IMR-90 (cell line): ENCODE results near the gene JCAD. TPM values are rescaled to one million over a fixed set of nuclear protein-coding genes. Genes with fewer than 3 reads are reported as not detected.

Experiments
- ATAC-seq: fragments of 200-7000 bp; cut with Tn5 transposase; 2 replicates; pipeline ENCODE4 v1.9.1; 2020; ENCODE audit warnings: low read depth, mild to moderate bottlenecking, moderate library complexity
- BruUV-seq: library from RNA; stranded (reverse); fragments of 400-500 nt; replicated peaks from 2 replicates; lab custom pipeline; 2021; lab: Mats Ljungman, UMichigan
- CTCF ChIA-PET: fragments of 300-600 bp; formaldehyde crosslinking; extraction: SDS; loops from one replicate; lab custom pipeline; 2021; ENCODE audit warnings: antibody characterized with exemption; lab: Yijun Ruan, JAX
- POLR2A ChIA-PET: fragments of 300-600 bp; sonication (Branson Sonifier 250); formaldehyde crosslinking; loops from one replicate; lab custom pipeline; 2022; ENCODE audit warnings: antibody characterized with exemption; ENCODE audit not compliant: unreplicated experiment; lab: Charles Lee
- DNase-seq: peaks from one replicate; pipeline ENCODE4 v3.0.0; 2013
- H2AFZ ChIP-seq: replicated peaks from 2 replicates; pipeline ENCODE3; 2013; ENCODE audit warnings: low read length, mild to moderate bottlenecking; ENCODE audit not compliant: poor library complexity
- H2AK5ac ChIP-seq: 2 replicates; pipeline ENCODE4 v1.6.1; 2013; ENCODE audit warnings: low read depth, low read length, inconsistent platforms
- H2AK9ac ChIP-seq: replicated peaks from 2 replicates; pipeline ENCODE3; 2013; ENCODE audit warnings: mild to moderate bottlenecking, low read depth, low read length, moderate library complexity; ENCODE audit not compliant: poor library complexity
- H2BK120ac ChIP-seq: 2 replicates; pipeline ENCODE4 v1.6.1; 2013; ENCODE audit warnings: low read depth, low read length, inconsistent platforms
- H2BK15ac ChIP-seq: 3 replicates; pipeline ENCODE4 v1.6.1; 2013; ENCODE audit warnings: low read depth, low read length, inconsistent platforms
- H2BK20ac ChIP-seq: 2 replicates; pipeline ENCODE4 v1.6.1; 2013; ENCODE audit warnings: low read depth, mild to moderate bottlenecking, inconsistent platforms, low read length, moderate library complexity
- H2BK5ac ChIP-seq: 2 replicates; pipeline ENCODE4 v1.6.1; 2013; ENCODE audit warnings: mild to moderate bottlenecking, low read depth, low read length, inconsistent platforms; ENCODE audit not compliant: poor library complexity, severe bottlenecking
- H3K14ac ChIP-seq: replicated peaks from 2 replicates; pipeline ENCODE4 v1.6.1; 2013; ENCODE audit warnings: low read depth, low read length, inconsistent platforms
- H3K18ac ChIP-seq: 2 replicates; pipeline ENCODE4 v1.6.1; 2013; ENCODE audit warnings: low read depth, low read length, control low read depth
- H3K23ac ChIP-seq: 2 replicates; pipeline ENCODE4 v1.6.1; 2013; ENCODE audit warnings: low read depth, low read length, inconsistent platforms
- H3K27ac ChIP-seq: 2 replicates; pipeline ENCODE4 v1.5.1; 2013; ENCODE audit warnings: mild to moderate bottlenecking, control low read depth, low read length; ENCODE audit not compliant: insufficient read depth
- H3K27me3 ChIP-seq: 2 replicates; pipeline ENCODE4 v1.6.1; 2013; ENCODE audit warnings: low read length; ENCODE audit not compliant: control insufficient read depth, insufficient read depth
- H3K36me3 ChIP-seq: 2 replicates; pipeline ENCODE4 v1.6.1; 2013; ENCODE audit warnings: low read length, mixed read lengths; ENCODE audit not compliant: control insufficient read depth, insufficient read depth
- H3K4ac ChIP-seq: 2 replicates; pipeline ENCODE4 v1.6.1; 2013; ENCODE audit warnings: low read depth, low read length, inconsistent platforms
- H3K4me1 ChIP-seq: 2 replicates; pipeline ENCODE4 v1.6.1; 2013; ENCODE audit warnings: low read length, mixed read lengths; ENCODE audit not compliant: control insufficient read depth, insufficient read depth
- H3K4me2 ChIP-seq: 2 replicates; pipeline ENCODE4 v1.6.1; 2013; ENCODE audit warnings: low read depth, mild to moderate bottlenecking, control low read depth, low read length, moderate library complexity
- H3K4me3 ChIP-seq: 2 replicates; pipeline ENCODE4 v1.5.1; 2013; ENCODE audit warnings: low read depth, mild to moderate bottlenecking, control low read depth, low read length, moderate library complexity; ENCODE audit not compliant: insufficient read depth
- H3K56ac ChIP-seq: 2 replicates; pipeline ENCODE4 v1.6.1; 2013; ENCODE audit warnings: low read length, inconsistent platforms; ENCODE audit not compliant: insufficient read depth; ENCODE audit errors: extremely low read depth
- H3K79me1 ChIP-seq, 2 experiments: 2 replicates each; pipeline ENCODE4 v1.6.1; 2013; ENCODE audit warnings: low read length in 2 of 2, inconsistent platforms in 1 of 2, low read depth in 1 of 2
- H3K9ac ChIP-seq: 2 replicates; pipeline ENCODE4 v1.6.1; 2013; ENCODE audit warnings: low read depth, low read length, control low read depth
- H3K9me1 ChIP-seq: 2 replicates; pipeline ENCODE4 v1.6.1; 2013; ENCODE audit warnings: low read length, inconsistent platforms; ENCODE audit not compliant: insufficient read depth
- H3K9me3 ChIP-seq: 2 replicates; pipeline ENCODE4 v1.6.1; 2013; ENCODE audit warnings: low read length; ENCODE audit not compliant: control insufficient read depth, insufficient read depth
- H4K20me1 ChIP-seq: 2 replicates; pipeline ENCODE4 v1.6.1; 2013; ENCODE audit warnings: low read length, inconsistent platforms; ENCODE audit not compliant: insufficient read depth
- H4K5ac ChIP-seq: 2 replicates; pipeline ENCODE4 v1.6.1; 2013; ENCODE audit warnings: mild to moderate bottlenecking, low read depth, low read length, control low read depth
- H4K8ac ChIP-seq, 2 experiments: 2 replicates each; pipeline ENCODE4 v1.6.1; 2013; ENCODE audit warnings: low read depth in 2 of 2, low read length in 2 of 2, control low read depth in 1 of 2, inconsistent platforms in 1 of 2
- H4K91ac ChIP-seq: 2 replicates; pipeline ENCODE4 v1.6.1; 2013; ENCODE audit warnings: low read depth, low read length, inconsistent platforms; ENCODE audit not compliant: insufficient read depth
- BHLHE40 ChIP-seq: fragments of 150-350 bp; IDR thresholded peaks from 2 replicates; pipeline ENCODE4 v1.6.1; 2016; ENCODE audit warnings: mild to moderate bottlenecking, low read depth, low read length
- CEBPB ChIP-seq: IDR thresholded peaks from 2 replicates; pipeline ENCODE4 v1.6.1; 2012; ENCODE audit warnings: low read depth, low read length, improper control_type of control experiment
- CHD1 ChIP-seq: IDR thresholded peaks from 2 replicates; pipeline ENCODE4 v1.6.1; 2012; ENCODE audit warnings: low read depth, low read length, improper control_type of control experiment
- CTCF ChIP-seq: conservative IDR thresholded peaks from 2 replicates; pipeline ENCODE4 v1.5.1; 2012; ENCODE audit warnings: mild to moderate bottlenecking, low read depth, low read length, improper control_type of control experiment
- FOS ChIP-seq: fragments of 150-350 bp; IDR thresholded peaks from 2 replicates; pipeline ENCODE4 v1.6.1; 2016; ENCODE audit warnings: low read depth, low read length
- MAFK ChIP-seq: IDR thresholded peaks from 2 replicates; pipeline ENCODE4 v1.6.1; 2012; ENCODE audit warnings: low read depth, low read length, improper control_type of control experiment
- MAZ ChIP-seq: IDR thresholded peaks from 2 replicates; pipeline ENCODE4 v1.6.1; 2012; ENCODE audit warnings: low read depth, mild to moderate bottlenecking, low read length, improper control_type of control experiment, moderate library complexity, borderline replicate concordance
- MXI1 ChIP-seq: IDR thresholded peaks from 2 replicates; pipeline ENCODE4 v1.6.1; 2012; ENCODE audit warnings: low read depth, mild to moderate bottlenecking, low read length, moderate library complexity, borderline replicate concordance
- NFE2L2 ChIP-seq: fragments of 150-350 bp; IDR thresholded peaks from 2 replicates; pipeline ENCODE4 v1.6.1; 2016; ENCODE audit warnings: low read depth, mild to moderate bottlenecking, low read length
- POLR2A ChIP-seq: IDR thresholded peaks from 2 replicates; pipeline ENCODE4 v1.6.1; 2012; ENCODE audit warnings: mild to moderate bottlenecking, low read depth, low read length
- RCOR1 ChIP-seq: IDR thresholded peaks from 2 replicates; pipeline ENCODE4 v1.6.1; 2012; ENCODE audit warnings: mild to moderate bottlenecking, low read length, improper control_type of control experiment; ENCODE audit not compliant: insufficient replicate concordance
- RFX5 ChIP-seq: IDR thresholded peaks from 2 replicates; pipeline ENCODE4 v1.8.0; 2012; ENCODE audit warnings: low read depth, mild to moderate bottlenecking, low read length, moderate library complexity
- SMC3 ChIP-seq: fragments of 150-350 bp; IDR thresholded peaks from 2 replicates; pipeline ENCODE4 v1.6.1; 2016; ENCODE audit warnings: low read depth, mild to moderate bottlenecking, antibody characterized with exemption, low read length, moderate library complexity
- WGBS, 2 experiments: methylation state at CpG; one replicate each; pipeline versions ENCODE4 v1.1.5 to v1.1.7; 2013; ENCODE audit warnings: missing lambda C conversion rate in 2 of 2; ENCODE audit not compliant: insufficient read length in 1 of 2; ENCODE audit errors: extremely low coverage in 2 of 2; 5-methylcytosine and 5-hydroxymethylcytosine counted together
- dilution Hi-C: fragments of 300-500 bp; cut with HindIII; formaldehyde crosslinking; loops from one replicate; pipeline ENCODE4 v1.14.3; 2018; ENCODE audit warnings: low sequenced_read_pairs; ENCODE audit not compliant: unreplicated experiment
- in situ Hi-C: fragments of 300-500 bp; cut with MboI; formaldehyde crosslinking; loops from 3 replicates; pipeline ENCODE4 v1.14.3; 2019; ENCODE audit warnings: low sequenced_read_pairs, inconsistent platforms, mixed read lengths
- intact Hi-C: fragments of 100-400 bp; cut with micrococcal nuclease; formaldehyde crosslinking; loops from 2 replicates; pipeline ENCODE4 v1.10.0; 2022
- polyA plus RNA-seq, 3 experiments: library from polyadenylated mRNA; depleted of rRNA; stranded (reverse); fragments of >200 nt; gene quantifications; 2 replicates each; pipeline ENCODE4 v1.2.3, GENCODE V29; 2012; ENCODE audit warnings: low replicate concordance in 1 of 3
- total RNA-seq: library from RNA; depleted of rRNA; stranded (reverse); fragments of >200 nt; gene quantifications from 2 replicates; pipeline ENCODE4 v1.2.3, GENCODE V29; 2012
- TF ChIP-seq, protein P1 (sequence below): fragments of 150-350 bp; IDR thresholded peaks from 2 replicates; pipeline ENCODE4 v1.6.1; 2016; ENCODE audit warnings: low read depth, mild to moderate bottlenecking, low read length, moderate library complexity, borderline replicate concordance
- TF ChIP-seq, protein P2 (sequence below): fragments of 150-350 bp; IDR thresholded peaks from 2 replicates; pipeline ENCODE4 v1.6.1; 2017; ENCODE audit warnings: mild to moderate bottlenecking, antibody characterized with exemption, low read length, low read depth

JCAD gene
- total and polyA plus RNA-seq, 2 of the 4 experiments (the other 2 are of a cell fraction): 15.9 to 16.8 TPM

- H3K56ac ChIP-seq: no peak overlapping the region
- H4K20me1 ChIP-seq: no peaks in the 10 kb centered on the region
- no peak overlapping the region for H2AFZ ChIP-seq
- H3K4ac ChIP-seq: no peak overlapping the region
- no peak overlapping the region for H2BK20ac ChIP-seq
- no peak overlapping the region for H2BK15ac ChIP-seq
- H3K9me1 ChIP-seq: no peaks in the 10 kb centered on the region
- no peak overlapping the region for H2BK5ac ChIP-seq
- H3K36me3 ChIP-seq: no peaks in the 10 kb centered on the region
- H3K23ac ChIP-seq: no peak overlapping the region
- no peak for TF ChIP-seq MAZ
- no peak for TF ChIP-seq MXI1
- no peak for TF ChIP-seq CTCF
- no peak for TF ChIP-seq NFE2L2
- no peak for TF ChIP-seq BHLHE40
- TF ChIP-seq CEBPB: no peak
- no peak for TF ChIP-seq POLR2A
- TF ChIP-seq FOS: no peak
- TF ChIP-seq CHD1: no peak
- TF ChIP-seq RFX5: no peak
- no peak for TF ChIP-seq SMC3
- TF ChIP-seq, protein P1, sequence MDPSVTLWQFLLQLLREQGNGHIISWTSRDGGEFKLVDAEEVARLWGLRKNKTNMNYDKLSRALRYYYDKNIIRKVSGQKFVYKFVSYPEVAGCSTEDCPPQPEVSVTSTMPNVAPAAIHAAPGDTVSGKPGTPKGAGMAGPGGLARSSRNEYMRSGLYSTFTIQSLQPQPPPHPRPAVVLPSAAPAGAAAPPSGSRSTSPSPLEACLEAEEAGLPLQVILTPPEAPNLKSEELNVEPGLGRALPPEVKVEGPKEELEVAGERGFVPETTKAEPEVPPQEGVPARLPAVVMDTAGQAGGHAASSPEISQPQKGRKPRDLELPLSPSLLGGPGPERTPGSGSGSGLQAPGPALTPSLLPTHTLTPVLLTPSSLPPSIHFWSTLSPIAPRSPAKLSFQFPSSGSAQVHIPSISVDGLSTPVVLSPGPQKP: no peak
- TF ChIP-seq MAFK: no peak
- TF ChIP-seq, protein P2, sequence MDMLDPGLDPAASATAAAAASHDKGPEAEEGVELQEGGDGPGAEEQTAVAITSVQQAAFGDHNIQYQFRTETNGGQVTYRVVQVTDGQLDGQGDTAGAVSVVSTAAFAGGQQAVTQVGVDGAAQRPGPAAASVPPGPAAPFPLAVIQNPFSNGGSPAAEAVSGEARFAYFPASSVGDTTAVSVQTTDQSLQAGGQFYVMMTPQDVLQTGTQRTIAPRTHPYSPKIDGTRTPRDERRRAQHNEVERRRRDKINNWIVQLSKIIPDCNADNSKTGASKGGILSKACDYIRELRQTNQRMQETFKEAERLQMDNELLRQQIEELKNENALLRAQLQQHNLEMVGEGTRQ: no peak
- no peak for TF ChIP-seq RCOR1
- in situ Hi-C loops: no loop called here
- intact Hi-C loops: no loop called here
- no peak overlapping the region for H4K91ac ChIP-seq
- peaks cover 2% of the 10 kb centered on the region; the same call in 1 of the 2 replicates for H3K4me1 ChIP-seq
- H3K27ac ChIP-seq: no peak overlapping the region
- BruUV-seq: no TSS peak
- no peak for DNase-seq
- ChIA-PET POLR2A (no interaction called here), CTCF (interaction anchor here (0.5 kb wide), 1 partner anchor 625 kb away, joined by 3 read pairs; no protein-coding TSS in a partner anchor)
- H2AK9ac ChIP-seq: no peak overlapping the region
- no peak overlapping the region for H3K14ac ChIP-seq
- H3K27me3 ChIP-seq: peaks cover 5% of the 10 kb centered on the region
- peaks cover 13% of the 10 kb centered on the region for H3K9me3 ChIP-seq
- no peak overlapping the region for H2BK120ac ChIP-seq
- no peak overlapping the region for H3K4me3 ChIP-seq
- no peak overlapping the region; the same call in 1 of the 2 replicates for H4K5ac ChIP-seq
- no peak overlapping the region for H3K4me2 ChIP-seq
- H2AK5ac ChIP-seq: peak overlapping the region; percentile 20; the same call in 1 of the 2 replicates
- ATAC-seq: no peak
- WGBS, 2 experiments: no CpG with 5 or more reads among the region's 2 CpGs
- H3K79me1 ChIP-seq: no peaks in the 10 kb centered on the region
- no peak overlapping the region for H3K9ac ChIP-seq
- dilution Hi-C loops: no loop called here
- no peak overlapping the region for H4K8ac ChIP-seq
- H3K18ac ChIP-seq: no peak overlapping the region
Measured at GRCh38 chr10:29980084-29980483, 79.3 kb downstream of the JCAD start.
